ENCODE measurements around the gene RASL10B.

DNA sequence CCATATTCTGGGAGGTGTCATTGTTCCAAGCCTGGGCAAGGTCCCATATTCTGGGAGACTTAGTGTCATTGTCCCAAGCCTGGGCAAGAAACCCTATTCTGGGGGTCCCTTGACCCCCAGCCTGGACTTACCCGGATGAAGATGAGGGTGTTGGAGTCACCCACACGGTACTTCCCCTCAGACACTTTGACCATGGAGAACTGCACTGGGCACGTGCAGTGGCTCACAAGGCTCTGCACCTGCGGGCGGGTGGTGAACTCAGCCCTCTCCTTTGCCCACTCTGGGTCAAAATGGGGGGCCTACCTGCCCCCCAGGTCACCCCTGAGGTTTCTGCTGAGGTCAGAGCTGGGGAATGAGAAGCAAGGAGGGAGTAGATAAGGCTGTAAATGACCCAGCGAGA lies 17.5 kb downstream of the RASL10B start:
- TF ChIP-seq CTCF (conservative IDR thresholded peaks at IDR 0.05 in 1 of 2, IDR thresholded peaks at IDR 0.05 in 1 of 2; ENCODE audit: extremely low read depth in 1 of 2, insufficient read depth in 1 of 2, low read depth in 1 of 2, low read length in 2 of 2) (no peak), EZH2 (IDR thresholded peaks at IDR 0.05; ENCODE audit: borderline replicate concordance, low read length) (no peak)

Data from mammary epithelial cell (primary cell).